Hematopoietic multipotent progenitor cell (in vitro differentiated cells): ENCODE results near the gene AMHR2. TPM values are rescaled to one million over a fixed set of nuclear protein-coding genes. Genes with fewer than 3 reads are reported as not detected.
"Not testable (repeated sequence)": the region's sequence is repeated elsewhere in the genome, so short reads cannot be mapped to it uniquely, and the experiment has no call there.

Experiments used
- DNase-seq, 3 donors: peaks; one replicate each; pipeline ENCODE4 v3.0.0-alpha.2; 2011 to 2015; ENCODE audit warnings: low read depth in 2 of 3, low spot score in 2 of 3
- total RNA-seq: library from RNA; depleted of rRNA; stranded (reverse); fragments of >200 nt; gene quantifications from one replicate; pipeline ENCODE4 v1.2.3, GENCODE V29; 2012

Gene AMHR2
- total RNA-seq, 1 donor = 4.6 TPM

GRCh38 chr12:53414756-53415417 is 8.8 kb upstream of the AMHR2 start:
- DNase-seq = no peak

- DNase-seq = not testable (repeated sequence)
Observed at GRCh38 chr12:53415752-53416389, 7.8 kb upstream of the AMHR2 start.

- peak in 2 of 3 donors; percentile 69 to 87 for DNase-seq
Observed at GRCh38 chr12:53417291-53417816, 6.3 kb upstream of the AMHR2 start.

GRCh38 chr12:53418221-53418620 is 5.4 kb upstream of the AMHR2 start:
- DNase-seq = no peak

- no peak for DNase-seq
Observed at GRCh38 chr12:53419756-53420155, 3.9 kb upstream of the AMHR2 start.

- not testable (repeated sequence) for DNase-seq
Observed at GRCh38 chr12:53422247-53422646, 1.4 kb upstream of the AMHR2 start.

- DNase-seq = peak in 1 of 3 donors; percentile 16
Observed at GRCh38 chr12:53424626-53425514, 1.2 kb downstream of the AMHR2 start.

- DNase-seq = no peak
Observed at GRCh38 chr12:53425515-53426150, 2.0 kb downstream of the AMHR2 start.

GRCh38 chr12:53427905-53428594 is 4.4 kb downstream of the AMHR2 start:
- no peak for DNase-seq

- DNase-seq = no peak
Observed at GRCh38 chr12:53428741-53429140, 5.1 kb downstream of the AMHR2 start.

- DNase-seq = no peak
Observed at GRCh38 chr12:53430116-53430515, 6.5 kb downstream of the AMHR2 start.

- DNase-seq = no peak
Observed at GRCh38 chr12:53431187-53431586, 7.5 kb downstream of the AMHR2 start.

- DNase-seq = not testable (repeated sequence)
Observed at GRCh38 chr12:53435326-53435725, 11.7 kb downstream of the AMHR2 start.

GRCh38 chr12:53439582-53439981 is 15.9 kb downstream of the AMHR2 start:
- DNase-seq = not testable (repeated sequence)

GRCh38 chr12:53441040-53441833 is 17.6 kb downstream of the AMHR2 start, which contains the start of gene PRR13:
TSS of gene PRR13 (plus strand) at chr12:53441734. CDS start at chr12:53442715, 981 bp downstream.
- DNase-seq = peak; percentile 86 to 99 (median 98)

- DNase-seq = no peak
Observed at GRCh38 chr12:53443955-53444354, 20.3 kb downstream of the AMHR2 start.

GRCh38 chr12:53444593-53445325 is 21.1 kb downstream of the AMHR2 start:
- not testable (repeated sequence) for DNase-seq

GRCh38 chr12:53450936-53451335 is 27.3 kb downstream of the AMHR2 start:
- DNase-seq = no peak
